Endodermal cell (in vitro differentiated cells): ENCODE results near the gene P2RY11. TPM values are rescaled to one million over a fixed set of nuclear protein-coding genes. Genes with fewer than 3 reads are reported as not detected.

Experiments used
- DNase-seq: peaks from one replicate; pipeline ENCODE4 v3.0.0-alpha.2; 2017
- H3K27ac ChIP-seq: 2 replicates; pipeline ENCODE4 v1.5.1; 2013; ENCODE audit warnings: mild to moderate bottlenecking, low read depth, low read length, moderate library complexity
- H3K27me3 ChIP-seq: 2 replicates; pipeline ENCODE4 v1.6.1; 2013; ENCODE audit warnings: mild to moderate bottlenecking, low read length, moderate library complexity; ENCODE audit not compliant: insufficient read depth, control insufficient read depth, poor library complexity, severe bottlenecking
- H3K36me3 ChIP-seq: 2 replicates; pipeline ENCODE4 v1.7.0; 2013; ENCODE audit warnings: mild to moderate bottlenecking, low read length, moderate library complexity; ENCODE audit not compliant: control insufficient read depth, insufficient read depth
- H3K4me1 ChIP-seq: one replicate; pipeline ENCODE4 v1.7.0; 2013; ENCODE audit warnings: low read length; ENCODE audit not compliant: control insufficient read depth, insufficient read depth
- H3K4me3 ChIP-seq: 2 replicates; pipeline ENCODE4 v1.5.1; 2013; ENCODE audit warnings: mild to moderate bottlenecking, low read length, moderate library complexity
- H3K9ac ChIP-seq: 2 replicates; pipeline ENCODE4 v1.6.1; 2013; ENCODE audit warnings: mild to moderate bottlenecking, low read length, moderate library complexity; ENCODE audit not compliant: poor library complexity, severe bottlenecking; ENCODE audit errors: extremely low read depth
- H3K9me3 ChIP-seq: 2 replicates; pipeline ENCODE4 v1.6.1; 2013; ENCODE audit warnings: mild to moderate bottlenecking, low read length, moderate library complexity; ENCODE audit not compliant: control insufficient read depth
- H3K27ac Mint-ChIP-seq: 2 replicates; pipeline ENCODE4 v1.8.0; 2020; ENCODE audit warnings: mixed read lengths
- H3K27me3 Mint-ChIP-seq: 2 replicates; pipeline ENCODE4 v1.8.0; 2021; ENCODE audit warnings: mild to moderate bottlenecking, mixed read lengths; ENCODE audit not compliant: insufficient read depth
- H3K36me3 Mint-ChIP-seq: 2 replicates; pipeline ENCODE4 v1.8.0; 2020; ENCODE audit warnings: low read depth, mixed read lengths
- H3K4me1 Mint-ChIP-seq: 2 replicates; pipeline ENCODE4 v1.8.0; 2020; ENCODE audit warnings: mixed read lengths
- H3K4me3 Mint-ChIP-seq: 2 replicates; pipeline ENCODE4 v1.8.0; 2020; ENCODE audit warnings: mild to moderate bottlenecking, moderate library complexity, mixed read lengths
- H3K9me3 Mint-ChIP-seq: 2 replicates; pipeline ENCODE4 v1.8.0; 2020; ENCODE audit warnings: mild to moderate bottlenecking, mixed read lengths
- CTCF ChIP-seq: fragments of 200-600 bp; sonication (generic); conservative IDR thresholded peaks from 2 replicates; pipeline ENCODE4 v1.5.0; 2021; ENCODE audit warnings: antibody characterized with exemption, mild to moderate bottlenecking
- WGBS, 2 experiments: methylation state at CpG; one replicate each; pipeline versions ENCODE4 v1.1.5 to v1.1.7; 2013; ENCODE audit warnings: missing lambda C conversion rate in 2 of 2, mixed read lengths in 1 of 2; ENCODE audit not compliant: insufficient coverage in 1 of 2, insufficient read length in 1 of 2; 5-methylcytosine and 5-hydroxymethylcytosine counted together
- total RNA-seq, 2 donors: library from RNA; stranded (reverse); fragmentation: NEBNext Ultra II Directional in 1 of 2; extraction: Animal tissue kit (Norgen Biotek cat#: 25700) in 1 of 2; gene quantifications; 2 replicates in 1 of 2; 3 replicates in 1 of 2; pipeline ENCODE4 v1.2.1, GENCODE V29; 2021

P2RY11 gene
- total RNA-seq, 2 donors from 2014 or later: 9.0 to 14.8 TPM

DNA sequence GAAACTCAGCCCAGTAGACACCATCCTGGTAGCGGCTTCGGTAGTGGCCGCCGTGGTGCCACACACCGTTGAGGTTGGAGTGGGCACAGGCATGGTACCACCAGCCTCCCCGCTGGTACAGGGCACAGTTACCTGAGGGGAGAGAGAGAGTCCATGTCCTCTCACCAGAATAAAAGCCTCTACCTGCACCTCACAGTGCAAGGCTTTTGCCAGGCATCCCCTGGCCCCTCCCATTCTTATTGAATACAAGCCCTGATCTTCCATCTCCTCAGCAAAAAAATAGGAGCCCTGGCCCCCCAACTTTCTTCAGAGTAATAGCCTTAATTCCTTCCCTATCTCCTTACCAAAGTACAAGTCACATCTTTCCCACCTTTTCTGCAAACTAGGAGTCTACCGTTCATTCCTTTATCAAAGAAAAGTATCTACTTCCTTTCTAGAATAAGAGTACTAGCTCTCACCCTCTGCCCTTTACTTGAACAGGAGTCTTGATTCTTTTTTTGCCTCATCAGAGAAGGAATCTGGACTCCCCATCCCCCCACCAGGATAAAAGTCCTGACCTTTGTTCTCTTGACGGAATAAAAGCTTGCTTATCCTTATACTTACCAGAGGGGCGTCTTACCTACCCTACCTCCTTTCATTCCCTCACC lies 18.7 kb upstream of the P2RY11 start:
- TF ChIP-seq CTCF: no peak
- H3K36me3 Mint-ChIP-seq: peaks cover 2% of the 10 kb centered on the region
- 94% methylated on average over 4 to 9 of the region's 9 CpGs for WGBS, 2 experiments
- Histone ChIP-seq H3K27ac (no peak overlapping the region), H3K36me3 (no peaks in the 10 kb centered on the region), H3K9me3 (peaks cover 6% of the 10 kb centered on the region), H3K9ac (no peak overlapping the region), H3K27me3 (peaks cover 21% of the 10 kb centered on the region), H3K4me1 (no peaks in the 10 kb centered on the region), H3K4me3 (no peak overlapping the region)
- no peak overlapping the region for H3K4me3 Mint-ChIP-seq
- no peaks in the 10 kb centered on the region for H3K9me3 Mint-ChIP-seq
- H3K27ac Mint-ChIP-seq: no peak overlapping the region
- DNase-seq: no peak
- H3K27me3 Mint-ChIP-seq: peaks cover 37% of the 10 kb centered on the region
- no peaks in the 10 kb centered on the region for H3K4me1 Mint-ChIP-seq

- H3K4me3 Mint-ChIP-seq: no peak overlapping the region
- peaks cover 2% of the 10 kb centered on the region for H3K36me3 Mint-ChIP-seq
- no peak overlapping the region for H3K27ac ChIP-seq
- H3K27me3 ChIP-seq: peaks cover 21% of the 10 kb centered on the region
- WGBS, 2 experiments: 85 to 89% methylated on average over 15 to 22 of the region's 22 CpGs
- TF ChIP-seq CTCF: no peak
- H3K4me1 Mint-ChIP-seq: no peaks in the 10 kb centered on the region
- no peaks in the 10 kb centered on the region for H3K4me1 ChIP-seq
- H3K27ac Mint-ChIP-seq: no peak overlapping the region
- H3K4me3 ChIP-seq: no peak overlapping the region
- H3K9me3 Mint-ChIP-seq: no peaks in the 10 kb centered on the region
- peaks cover 45% of the 10 kb centered on the region for H3K27me3 Mint-ChIP-seq
- H3K9ac ChIP-seq: no peak overlapping the region
- H3K36me3 ChIP-seq: no peaks in the 10 kb centered on the region
- DNase-seq: peak; percentile 73
- H3K9me3 ChIP-seq: peaks cover 6% of the 10 kb centered on the region
Measured at GRCh38 chr19:10093295-10094186, 18.0 kb upstream of the P2RY11 start.

GRCh38 chr19:10095622-10095947 lies 15.9 kb upstream of the P2RY11 start:
- H3K4me1 ChIP-seq: no peaks in the 10 kb centered on the region
- H3K9ac ChIP-seq: no peak overlapping the region
- Mint-ChIP-seq H3K9me3 (no peaks in the 10 kb centered on the region), H3K4me3 (no peak overlapping the region), H3K27me3 (peaks cover 56% of the 10 kb centered on the region), H3K27ac (no peak overlapping the region), H3K4me1 (no peaks in the 10 kb centered on the region), H3K36me3 (no peaks in the 10 kb centered on the region)
- peaks cover 6% of the 10 kb centered on the region for H3K9me3 ChIP-seq
- no peak overlapping the region for H3K4me3 ChIP-seq
- H3K36me3 ChIP-seq: no peaks in the 10 kb centered on the region
- 62 to 66% methylated on average over 3 to 5 of the region's 7 CpGs for WGBS, 2 experiments
- TF ChIP-seq CTCF: no peak
- H3K27me3 ChIP-seq: peaks cover 21% of the 10 kb centered on the region
- no peak for DNase-seq
- H3K27ac ChIP-seq: no peak overlapping the region
